Upper lobe of left lung (tissue), 6 donors: ENCODE measurements around the gene NFATC3. TPM values are rescaled to one million over a fixed set of nuclear protein-coding genes. Genes with fewer than 3 reads are reported as not detected.
"Not testable (repeated sequence)": the region's sequence is repeated elsewhere in the genome, so short reads cannot be mapped to it uniquely, and the experiment has no call there.

Source experiments
- ATAC-seq, 2 donors: fragments of 200-7000 bp; cut with Tn5 transposase; one replicate each; pipeline ENCODE4 v1.9.1; 2022; ENCODE audit warnings: mild to moderate bottlenecking in 2 of 2, moderate library complexity in 2 of 2; ENCODE audit not compliant: low FRiP score in 2 of 2
- DNase-seq, 2 donors: peaks; one replicate each; pipeline ENCODE4 v3.0.0-alpha.2; 2019 to 2020
- H3K27ac ChIP-seq, 4 donors: fragments of 200-600 bp; sonication (generic); one replicate each; pipeline ENCODE4 v1.5.1; 2016 to 2019
- H3K27me3 ChIP-seq, 4 donors: fragments of 200-600 bp; sonication (generic); one replicate each; pipeline ENCODE4 v1.5.1; 2017 to 2019
- H3K36me3 ChIP-seq, 4 donors: fragments of 200-600 bp; sonication (generic); one replicate each; pipeline ENCODE4 v1.5.1; 2016 to 2019
- H3K4me1 ChIP-seq, 4 donors: fragments of 200-600 bp; sonication (generic); one replicate each; pipeline ENCODE4 v1.5.1; 2018 to 2019
- H3K4me3 ChIP-seq, 4 donors: fragments of 200-600 bp; sonication (generic); one replicate each; pipeline ENCODE4 v1.5.1; 2017 to 2019; ENCODE audit warnings: mild to moderate bottlenecking in 2 of 4, moderate library complexity in 1 of 4
- H3K9me3 ChIP-seq, 4 donors: fragments of 200-600 bp; sonication (generic); one replicate each; pipeline ENCODE4 v1.5.1; 2018 to 2019
- EP300 ChIP-seq, 4 donors: sonication (generic); formaldehyde crosslinking; IDR thresholded peaks; one replicate each; pipeline ENCODE4 v1.5.1; 2017; ENCODE audit warnings: antibody characterized with exemption in 4 of 4, control low read depth in 2 of 4
- POLR2A ChIP-seq, 4 donors: fragments of 450-650 bp; IDR thresholded peaks; one replicate each; pipeline ENCODE4 v1.5.1; 2016 to 2017; ENCODE audit warnings: antibody characterized with exemption in 4 of 4, mild to moderate bottlenecking in 2 of 4
- POLR2AphosphoS5 ChIP-seq, 2 donors: sonication (generic); formaldehyde crosslinking; IDR thresholded peaks; one replicate each; pipeline ENCODE4 v1.5.1; 2017; ENCODE audit warnings: antibody characterized with exemption in 2 of 2
- WGBS, 2 donors: methylation state at CpG; one replicate each; pipeline ENCODE4 v1.1.5; 2017 to 2018; 5-methylcytosine and 5-hydroxymethylcytosine counted together
- total RNA-seq, 6 donors: library from RNA; depleted of rRNA in 4 of 6; stranded (reverse); fragments of >200 nt in 4 of 6; gene quantifications; one replicate each; pipeline versions ENCODE4 v1.1.0 to v1.2.1, GENCODE V29; 2016 to 2021
- TF ChIP-seq, protein P1 (sequence below), 6 experiments: fragments of 450-650 bp in 4 of 6; fragments of 200-600 bp in 2 of 6; sonication (generic) in 2 of 6; IDR thresholded peaks; one replicate each; pipeline ENCODE4 v1.5.1; 2016 to 2019; ENCODE audit warnings: antibody characterized with exemption in 6 of 6
- donor health status: DM: no; HTN: no; CAD: no; lungs with moderate emphysema.
- donor health status: DM: no; HTN: yes; CAD: no; lungs with severe emphysema.

The NFATC3 gene
- total RNA-seq, 6 donors from 2014 or later, result 49.1 to 95.3 (median 68.0) TPM

DNA sequence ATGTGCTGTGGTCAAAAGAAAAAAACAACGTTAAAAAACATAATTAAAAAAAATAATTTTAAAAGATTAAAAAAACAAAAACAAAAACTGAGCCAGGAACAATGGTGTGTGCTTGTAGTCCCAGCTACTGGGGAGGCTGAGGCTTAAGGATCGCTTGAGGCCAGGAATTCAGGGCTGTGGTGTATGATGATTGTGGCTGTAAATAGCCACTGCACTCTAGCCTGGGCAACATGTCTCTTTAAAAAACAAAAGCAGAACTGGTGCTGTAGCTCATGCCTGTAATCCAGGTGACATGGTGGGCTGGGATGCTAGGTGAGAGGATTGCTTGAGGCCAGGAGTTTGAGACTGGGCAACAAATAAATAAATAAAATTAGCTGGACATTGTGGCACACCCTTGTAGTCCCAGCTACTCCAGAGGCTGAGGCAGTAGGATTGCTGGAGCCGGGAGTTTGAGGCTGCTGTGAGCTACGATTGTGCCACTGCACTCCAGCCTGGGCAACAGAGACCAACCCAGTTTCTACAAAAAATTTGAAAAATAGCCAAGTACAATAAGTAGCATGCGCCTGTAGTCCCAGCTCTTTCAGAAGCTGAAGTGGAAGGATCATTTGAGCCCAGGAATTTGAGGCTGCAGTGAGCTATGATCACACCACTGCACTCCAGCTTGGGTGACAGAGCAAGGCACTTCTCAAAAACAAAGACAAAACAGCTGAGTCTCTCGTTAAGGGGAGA is 43.6 kb downstream of the NFATC3 start:
- TF ChIP-seq, protein P1, sequence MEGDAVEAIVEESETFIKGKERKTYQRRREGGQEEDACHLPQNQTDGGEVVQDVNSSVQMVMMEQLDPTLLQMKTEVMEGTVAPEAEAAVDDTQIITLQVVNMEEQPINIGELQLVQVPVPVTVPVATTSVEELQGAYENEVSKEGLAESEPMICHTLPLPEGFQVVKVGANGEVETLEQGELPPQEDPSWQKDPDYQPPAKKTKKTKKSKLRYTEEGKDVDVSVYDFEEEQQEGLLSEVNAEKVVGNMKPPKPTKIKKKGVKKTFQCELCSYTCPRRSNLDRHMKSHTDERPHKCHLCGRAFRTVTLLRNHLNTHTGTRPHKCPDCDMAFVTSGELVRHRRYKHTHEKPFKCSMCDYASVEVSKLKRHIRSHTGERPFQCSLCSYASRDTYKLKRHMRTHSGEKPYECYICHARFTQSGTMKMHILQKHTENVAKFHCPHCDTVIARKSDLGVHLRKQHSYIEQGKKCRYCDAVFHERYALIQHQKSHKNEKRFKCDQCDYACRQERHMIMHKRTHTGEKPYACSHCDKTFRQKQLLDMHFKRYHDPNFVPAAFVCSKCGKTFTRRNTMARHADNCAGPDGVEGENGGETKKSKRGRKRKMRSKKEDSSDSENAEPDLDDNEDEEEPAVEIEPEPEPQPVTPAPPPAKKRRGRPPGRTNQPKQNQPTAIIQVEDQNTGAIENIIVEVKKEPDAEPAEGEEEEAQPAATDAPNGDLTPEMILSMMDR (IDR thresholded peaks at IDR 0.05), result no peak
- TF ChIP-seq EP300 (IDR thresholded peaks at IDR 0.05) (no peak), POLR2AphosphoS5 (IDR thresholded peaks at IDR 0.05) (no peak), POLR2A (IDR thresholded peaks at IDR 0.05) (no peak)
- peaks cover 6 to 28% (median 11%) of the 10 kb centered on the region in 4 donors for H3K4me1 ChIP-seq
- no peaks in the 10 kb centered on the region for H3K9me3 ChIP-seq
- WGBS, 2 donors, result 62 to 65% methylated on average over 6 of the region's 6 CpGs
- H3K4me3 ChIP-seq, result no peak overlapping the region
- peaks cover 0 to 12% (median 6%) of the 10 kb centered on the region in 4 donors for H3K36me3 ChIP-seq
- peak in 1 of 2 donors; percentile 55 for DNase-seq
- H3K27ac ChIP-seq, result peak overlapping the region; percentile 2 to 23 (median 19)
- peak; percentile 52 to 87 for ATAC-seq
- H3K27me3 ChIP-seq, result no peaks in the 10 kb centered on the region

DNA sequence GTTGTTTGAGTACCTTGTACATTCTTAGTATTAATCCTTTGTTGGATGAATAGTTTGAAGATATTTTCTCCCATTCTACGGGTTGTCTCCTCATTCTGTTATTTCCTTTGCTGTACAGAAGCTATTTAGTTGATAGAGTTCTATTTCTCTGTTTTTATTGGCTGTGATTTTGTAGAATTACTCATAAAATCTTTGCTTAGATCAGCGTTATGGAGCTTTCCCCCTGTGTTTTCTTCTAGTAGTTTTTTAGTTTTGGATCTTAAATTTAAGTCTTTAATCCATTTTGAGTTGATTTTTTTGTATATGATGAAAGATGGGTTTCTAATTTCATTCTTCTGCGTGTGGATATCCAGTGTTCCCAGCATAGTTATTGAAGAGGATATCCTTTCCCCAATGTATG is 45.4 kb downstream of the NFATC3 start:
- H3K27me3 ChIP-seq, result no peaks in the 10 kb centered on the region
- H3K36me3 ChIP-seq, result peaks cover 0 to 14% (median 6%) of the 10 kb centered on the region in 4 donors
- H3K4me3 ChIP-seq, result no peak overlapping the region
- WGBS, 2 donors, result 88 to 96% methylated on average over 3 of the region's 3 CpGs
- DNase-seq, result no peak
- H3K27ac ChIP-seq, result no peak overlapping the region
- TF ChIP-seq POLR2AphosphoS5 (IDR thresholded peaks at IDR 0.05) (no peak), EP300 (IDR thresholded peaks at IDR 0.05) (no peak), POLR2A (IDR thresholded peaks at IDR 0.05) (no peak)
- TF ChIP-seq, protein P1 (IDR thresholded peaks at IDR 0.05), result no peak
- no peak for ATAC-seq
- peaks cover 4 to 24% (median 6%) of the 10 kb centered on the region in 4 donors for H3K4me1 ChIP-seq
- no peaks in the 10 kb centered on the region for H3K9me3 ChIP-seq

DNA sequence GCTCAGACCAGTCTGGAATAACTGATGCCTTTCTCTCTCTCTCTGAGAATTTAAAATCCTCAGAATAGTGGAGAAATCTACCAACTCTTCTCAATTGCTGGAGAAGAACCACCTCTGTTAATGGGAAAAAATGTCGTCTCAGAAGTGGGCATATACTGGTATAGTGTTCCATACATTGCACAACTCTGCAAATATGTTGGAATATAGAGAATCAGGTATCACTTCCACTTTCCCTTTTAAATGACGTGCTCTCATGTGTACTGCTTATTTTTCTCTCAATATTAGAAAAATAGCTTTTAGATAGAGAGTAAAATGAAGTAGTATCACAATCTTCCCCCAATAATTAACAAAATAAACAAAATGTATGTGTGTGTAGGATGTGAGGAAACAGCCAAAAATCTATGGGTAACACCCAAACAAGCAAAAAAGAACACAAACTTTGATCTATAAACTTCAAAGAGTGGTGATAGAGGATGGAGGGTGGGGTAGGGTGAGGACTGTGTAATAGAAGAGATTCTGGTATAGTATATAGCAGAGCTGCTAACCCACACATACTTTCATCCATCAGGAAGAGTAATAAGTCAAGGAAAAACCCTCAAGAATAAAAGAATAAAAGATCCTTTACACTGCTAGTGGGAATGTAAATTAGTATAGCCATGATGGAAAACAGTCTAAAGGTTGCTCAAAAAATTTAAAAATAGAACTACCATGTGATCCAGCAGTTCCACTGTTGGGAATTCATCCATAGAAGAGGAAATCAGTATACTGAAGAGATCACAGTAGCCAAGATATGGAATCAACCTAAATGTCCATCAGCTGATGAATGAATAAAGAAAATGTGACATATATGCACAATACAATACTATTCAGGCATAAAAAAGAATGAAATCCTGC is 46.9 kb downstream of the NFATC3 start:
- Histone ChIP-seq H3K27me3 (no peaks in the 10 kb centered on the region), H3K9me3 (no peaks in the 10 kb centered on the region), H3K4me1 (peaks cover 0 to 12% (median 5%) of the 10 kb centered on the region in 4 donors), H3K4me3 (no peak overlapping the region), H3K27ac (no peak overlapping the region), H3K36me3 (peaks cover 0 to 3% (median 1%) of the 10 kb centered on the region in 4 donors)
- WGBS, 2 donors, result 53 to 73% methylated on average over 2 of the region's 2 CpGs
- no peak for ATAC-seq
- DNase-seq, result no peak
- TF ChIP-seq POLR2AphosphoS5 (IDR thresholded peaks at IDR 0.05), result no peak

DNA sequence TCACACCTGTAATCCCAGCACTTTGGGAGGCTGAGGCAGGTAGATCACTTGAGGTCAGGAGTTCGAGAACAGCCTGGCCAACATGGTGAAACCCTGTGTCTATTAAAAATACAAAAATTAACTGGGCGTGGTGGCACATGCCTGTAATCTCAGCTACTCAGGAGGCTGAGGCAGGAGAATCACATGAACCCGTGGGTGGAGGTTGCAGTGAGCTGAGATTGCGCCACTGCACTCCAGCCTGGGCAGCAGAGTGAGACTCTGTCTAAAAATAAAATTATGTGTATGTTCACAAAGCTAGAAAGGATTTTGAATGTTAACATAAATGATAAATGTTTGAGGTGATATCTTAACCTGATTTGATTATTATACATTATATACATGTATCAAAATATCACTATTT is 47.8 kb downstream of the NFATC3 start:
- not testable (repeated sequence) for H3K36me3 ChIP-seq, H3K27me3 ChIP-seq, DNase-seq, H3K27ac ChIP-seq, H3K4me3 ChIP-seq, ATAC-seq, H3K9me3 ChIP-seq
- 90 to 93% methylated on average over 4 of the region's 4 CpGs for WGBS, 2 donors
- H3K4me1 ChIP-seq, result peaks cover 0 to 12% (median 5%) of the 10 kb centered on the region in 4 donors

DNA sequence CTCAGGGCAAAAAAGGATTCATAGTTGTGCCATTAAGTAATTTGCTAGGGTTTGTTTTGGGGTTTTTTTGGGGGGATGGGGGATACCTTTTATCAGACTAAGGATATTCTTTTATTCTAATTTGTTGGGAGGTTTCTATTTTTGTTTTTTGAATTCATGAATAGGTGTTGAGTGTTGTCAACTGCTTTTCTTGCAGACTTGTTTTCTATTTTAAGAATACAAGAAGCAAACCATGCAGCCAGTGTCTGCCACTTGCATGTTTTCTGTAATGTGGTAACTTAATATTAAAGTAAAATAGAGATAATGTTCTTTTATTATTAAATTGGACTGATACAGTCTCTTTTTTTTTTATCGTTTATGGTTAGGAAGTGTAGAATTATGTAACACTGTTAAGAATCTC is 49.5 kb downstream of the NFATC3 start:
- H3K27me3 ChIP-seq, result no peaks in the 10 kb centered on the region
- H3K36me3 ChIP-seq, result peaks cover 0 to 17% (median 0%) of the 10 kb centered on the region in 4 donors
- H3K4me3 ChIP-seq, result no peak overlapping the region
- TF ChIP-seq POLR2A (IDR thresholded peaks at IDR 0.05) (no peak), POLR2AphosphoS5 (IDR thresholded peaks at IDR 0.05) (no peak), EP300 (IDR thresholded peaks at IDR 0.05) (no peak)
- TF ChIP-seq, protein P1 (IDR thresholded peaks at IDR 0.05), result no peak
- H3K27ac ChIP-seq, result no peak overlapping the region
- DNase-seq (no peak), ATAC-seq (no peak)
- WGBS, 2 donors, result 71 to 73% methylated on average over 1 of the region's 1 CpG
- H3K9me3 ChIP-seq, result no peaks in the 10 kb centered on the region
- H3K4me1 ChIP-seq, result peaks cover 0 to 9% (median 3%) of the 10 kb centered on the region in 4 donors
